Heart right ventricle (tissue), 16 donors: ENCODE results near the gene SIL1. TPM values are rescaled to one million over a fixed set of nuclear protein-coding genes. Genes with fewer than 3 reads are reported as not detected.
"Not testable (repeated sequence)": the region's sequence is repeated elsewhere in the genome, so short reads cannot be mapped to it uniquely, and the experiment has no call there.

Experiments used
- ATAC-seq, 8 donors: fragments of 200-7000 bp; cut with Tn5 transposase; one replicate each; pipeline ENCODE4 v1.9.1; 2020; ENCODE audit warnings: mild to moderate bottlenecking in 8 of 8, moderate library complexity in 8 of 8, moderate number of reproducible peaks in 1 of 8
- DNase-seq, 2 donors: peaks; one replicate each; pipeline ENCODE4 v3.0.0-alpha.2; 2020
- H3K27ac ChIP-seq, 10 donors: fragments of 200-600 bp; sonication (generic) in 2 of 10; one replicate each; pipeline versions ENCODE4 v1.5.0 to v1.8.0; 2020 to 2022; ENCODE audit warnings: mild to moderate bottlenecking in 3 of 10
- H3K27me3 ChIP-seq, 7 donors: fragments of 200-600 bp; one replicate each; pipeline ENCODE4 v1.8.0; 2021 to 2022; ENCODE audit warnings: mild to moderate bottlenecking in 2 of 7
- H3K36me3 ChIP-seq, 9 donors: fragments of 200-600 bp; sonication (generic) in 1 of 9; one replicate each; pipeline versions ENCODE4 v1.5.0 to v1.8.0; 2020 to 2022; ENCODE audit warnings: mild to moderate bottlenecking in 2 of 9
- H3K4me1 ChIP-seq, 9 donors: fragments of 200-600 bp; sonication (generic) in 1 of 9; one replicate each; pipeline versions ENCODE4 v1.5.0 to v1.8.0; 2020 to 2022; ENCODE audit warnings: mild to moderate bottlenecking in 4 of 9
- H3K4me3 ChIP-seq, 10 donors: fragments of 200-600 bp; sonication (generic) in 2 of 10; one replicate each; pipeline versions ENCODE4 v1.5.0 to v1.8.0; 2020 to 2022; ENCODE audit warnings: mild to moderate bottlenecking in 7 of 10, moderate library complexity in 2 of 10
- H3K9me3 ChIP-seq, 11 donors: fragments of 200-600 bp in 10 of 11; sonication (generic) in 2 of 11; one replicate each; pipeline versions ENCODE4 v1.5.0 to v1.8.0; 2013 to 2022; ENCODE audit warnings: mild to moderate bottlenecking in 2 of 11, control low read depth in 1 of 11, moderate library complexity in 1 of 11
- CTCF ChIP-seq, 9 donors: fragments of 200-600 bp; sonication (generic) in 2 of 9; IDR thresholded peaks; one replicate each; pipeline versions ENCODE4 v1.5.0 to v1.8.0; 2021 to 2022; ENCODE audit warnings: antibody characterized with exemption in 9 of 9, mild to moderate bottlenecking in 5 of 9, moderate library complexity in 1 of 9
- WGBS, 2 donors: extraction: QIAGEN DNeasy Blood & Tissue Kit; methylation state at CpG; one replicate each; pipeline ENCODE4 v1.1.7; 2013; ENCODE audit warnings: inconsistent platforms in 1 of 2; 5-methylcytosine and 5-hydroxymethylcytosine counted together
- intact Hi-C, 10 donors: fragments of 100-400 bp; cut with DNase I; formaldehyde crosslinking; loops; one replicate each; pipeline versions ENCODE4 v1.11.1 to v1.14.2; 2022
- polyA plus RNA-seq, 2 donors: library from polyadenylated mRNA; stranded (reverse); fragments of 200-250 nt; gene quantifications; one replicate each; pipeline ENCODE4 v1.2.3, GENCODE V29; 2013
- total RNA-seq, 10 donors: library from RNA; stranded (reverse); fragmentation: NEBNext Ultra II Directional in 3 of 10; extraction: Animal tissue kit (Norgen Biotek cat#: 25700) in 3 of 10; gene quantifications; one replicate each; pipeline versions ENCODE4 v1.2.1 to v1.2.4, GENCODE V29; 2021 to 2023
- donor health status: Arrhythmogenic right ventricular cardiomyopathy.
- donor health status: ischemic (EF 13 %, LVEDD 7.1; RV severe dilation, severe dysfunction).
- donor health status: healthy with polysubstance abuse.
- donor health status: DM: no; HTN: yes; CAD: no.
- donor health status: DM: no; HTN: no; CAD: no.
- donor health status: ischemic (EF 25% LVEDD 6.9; RV normal size, moderate dysfunction).
- donor health status: ischemic (EF 25% LVEDD 5.7; RV mildly dilated, moderate dysfunction).
- donor health status: healthy.
- donor health status: DM: yes; HTN: yes; CAD: no.
- donor health status: Ischemic cardiomyopathy.
- donor health status: ischemic (EF 35%, LVEDD 5.7; RV mildly dilated, moderate dysfunction).
- donor health status: nonischemic (EF 11% LVEDD 7.7; RV severe dilation, severe dysfunction).
- donor health status: DM: yes; HTN: yes; CAD: no.
- donor health status: PGD.
- donor health status: ischemic (EF 29% LVEDD 5.4; RV normal size, mild dysfunction).
- donor health status: nonischemic (EF 23%, LVEDD 6.1; RV moderate dilation, normal function).

Gene SIL1
- total and polyA plus RNA-seq, 12 donors: 26.7 to 94.7 (median 44.3) TPM

DNA sequence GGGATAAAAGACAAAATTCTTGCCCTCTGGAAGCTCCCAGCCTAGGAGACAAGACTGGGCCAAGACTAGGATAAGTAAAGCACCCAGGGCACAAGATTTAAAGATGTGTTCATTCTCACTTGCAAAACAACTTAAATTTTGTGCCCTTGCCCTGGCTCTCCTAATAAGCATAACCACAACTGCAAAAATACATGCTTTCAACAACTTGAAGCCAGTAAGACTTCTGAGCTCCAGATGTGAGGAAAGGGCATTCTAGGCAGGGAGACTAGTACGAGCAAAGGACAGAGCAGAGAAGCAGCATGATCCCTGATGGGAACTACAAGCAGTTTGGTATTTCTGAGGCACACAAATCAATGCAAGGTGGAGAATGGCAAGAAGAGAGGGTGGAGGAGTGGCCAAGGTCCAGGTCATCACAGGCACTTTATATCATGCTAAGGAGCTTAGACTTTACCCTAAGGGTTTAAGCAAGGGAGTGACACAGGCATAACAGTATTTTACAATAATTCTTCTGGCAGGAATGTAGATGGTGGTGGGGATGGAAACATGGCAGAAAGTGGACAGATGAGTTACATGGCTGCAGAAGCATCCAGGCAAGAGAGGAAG lies 30.1 kb upstream of the SIL1 start:
- no peaks in the 10 kb centered on the region for H3K9me3 ChIP-seq
- intact Hi-C loops: no loop called here
- no peak overlapping the region for H3K27ac ChIP-seq
- no peak for ATAC-seq
- no peak overlapping the region for H3K4me3 ChIP-seq
- H3K27me3 ChIP-seq: no peaks in the 10 kb centered on the region
- H3K4me1 ChIP-seq: no peaks in the 10 kb centered on the region
- H3K36me3 ChIP-seq: no peaks in the 10 kb centered on the region
- 86 to 88% methylated on average over 1 of the region's 1 CpG for WGBS, 2 donors
- DNase-seq: no peak
- no peak for TF ChIP-seq CTCF (IDR thresholded peaks at IDR 0.05)

GRCh38 chr5:139226131-139226530 lies 28.0 kb upstream of the SIL1 start:
- intact Hi-C loops: no loop called here
- H3K4me1 ChIP-seq: no peaks in the 10 kb centered on the region
- H3K27ac ChIP-seq: no peak overlapping the region
- no peak overlapping the region for H3K4me3 ChIP-seq
- H3K36me3 ChIP-seq: no peaks in the 10 kb centered on the region
- 91 to 97% methylated on average over 2 of the region's 2 CpGs for WGBS, 2 donors
- no peak for TF ChIP-seq CTCF (IDR thresholded peaks at IDR 0.05)
- H3K9me3 ChIP-seq: no peaks in the 10 kb centered on the region
- no peaks in the 10 kb centered on the region for H3K27me3 ChIP-seq
- DNase-seq (no peak), ATAC-seq (no peak)

DNA sequence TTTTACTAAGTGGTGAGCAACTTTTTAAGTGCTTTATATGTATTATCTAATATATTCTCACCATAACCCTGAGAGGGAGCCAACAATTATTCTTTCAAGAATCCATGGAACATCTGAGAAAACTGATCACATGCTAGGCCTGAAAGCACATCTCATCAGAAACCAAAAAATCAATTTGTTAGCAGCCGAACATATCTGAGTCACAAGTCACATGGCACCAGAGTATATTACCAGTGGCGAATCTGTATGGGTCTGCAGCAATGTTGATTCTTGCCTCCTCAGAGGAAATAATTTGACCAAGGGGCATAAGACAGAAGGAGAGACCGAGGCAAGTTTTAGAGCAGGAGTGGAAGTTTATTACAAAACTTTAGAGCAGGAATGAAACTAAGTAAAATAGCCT lies 25.3 kb upstream of the SIL1 start:
- intact Hi-C loops: no loop called here
- no peak for ATAC-seq
- H3K27me3 ChIP-seq: no peaks in the 10 kb centered on the region
- 95 to 98% methylated on average over 3 of the region's 3 CpGs for WGBS, 2 donors
- no peak for TF ChIP-seq CTCF (IDR thresholded peaks at IDR 0.05)
- no peaks in the 10 kb centered on the region for H3K36me3 ChIP-seq
- no peak overlapping the region for H3K4me3 ChIP-seq
- H3K4me1 ChIP-seq: no peaks in the 10 kb centered on the region
- no peak overlapping the region for H3K27ac ChIP-seq
- DNase-seq: no peak
- no peaks in the 10 kb centered on the region for H3K9me3 ChIP-seq

GRCh38 chr5:139222346-139222745 lies 24.2 kb upstream of the SIL1 start:
- no peak overlapping the region for H3K27ac ChIP-seq
- TF ChIP-seq CTCF (IDR thresholded peaks at IDR 0.05): no peak
- intact Hi-C loops: no loop called here
- no peaks in the 10 kb centered on the region for H3K36me3 ChIP-seq
- no peak overlapping the region for H3K4me3 ChIP-seq
- no peaks in the 10 kb centered on the region for H3K27me3 ChIP-seq
- no peaks in the 10 kb centered on the region for H3K4me1 ChIP-seq
- H3K9me3 ChIP-seq: no peaks in the 10 kb centered on the region
- DNase-seq (no peak), ATAC-seq (no peak)
- 45 to 49% methylated on average over 3 of the region's 3 CpGs for WGBS, 2 donors

- H3K27me3 ChIP-seq, DNase-seq, intact Hi-C loops, H3K36me3 ChIP-seq, H3K9me3 ChIP-seq, H3K4me1 ChIP-seq, H3K4me3 ChIP-seq, H3K27ac ChIP-seq, ATAC-seq: not testable (repeated sequence)
- WGBS, 2 donors: 90 to 96% methylated on average over 7 of the region's 7 CpGs
Observed at GRCh38 chr5:139218038-139218437, 19.9 kb upstream of the SIL1 start.
